Keratinocyte (primary cell): ENCODE data around the gene DSCAML1.

ENCODE experiments used
- EZH2 ChIP-seq: IDR thresholded peaks from one replicate; pipeline ENCODE4 v1.6.1; 2012; ENCODE audit warnings: inconsistent platforms, mild to moderate bottlenecking, low read length, moderate library complexity
- TF ChIP-seq, protein P1 (sequence below), 3 experiments: IDR thresholded peaks in 1 of 3; conservative IDR thresholded peaks in 1 of 3; optimal IDR thresholded peaks in 1 of 3; 2 replicates in 2 of 3; 3 replicates in 1 of 3; pipeline versions ENCODE3 to v1.5.1; 2011; ENCODE audit warnings: low read length in 3 of 3, mild to moderate bottlenecking in 3 of 3, moderate library complexity in 2 of 3, control low read depth in 1 of 3, inconsistent platforms in 1 of 3; ENCODE audit not compliant: insufficient read depth in 2 of 3; ENCODE audit errors: extremely low read depth in 1 of 3

DNA sequence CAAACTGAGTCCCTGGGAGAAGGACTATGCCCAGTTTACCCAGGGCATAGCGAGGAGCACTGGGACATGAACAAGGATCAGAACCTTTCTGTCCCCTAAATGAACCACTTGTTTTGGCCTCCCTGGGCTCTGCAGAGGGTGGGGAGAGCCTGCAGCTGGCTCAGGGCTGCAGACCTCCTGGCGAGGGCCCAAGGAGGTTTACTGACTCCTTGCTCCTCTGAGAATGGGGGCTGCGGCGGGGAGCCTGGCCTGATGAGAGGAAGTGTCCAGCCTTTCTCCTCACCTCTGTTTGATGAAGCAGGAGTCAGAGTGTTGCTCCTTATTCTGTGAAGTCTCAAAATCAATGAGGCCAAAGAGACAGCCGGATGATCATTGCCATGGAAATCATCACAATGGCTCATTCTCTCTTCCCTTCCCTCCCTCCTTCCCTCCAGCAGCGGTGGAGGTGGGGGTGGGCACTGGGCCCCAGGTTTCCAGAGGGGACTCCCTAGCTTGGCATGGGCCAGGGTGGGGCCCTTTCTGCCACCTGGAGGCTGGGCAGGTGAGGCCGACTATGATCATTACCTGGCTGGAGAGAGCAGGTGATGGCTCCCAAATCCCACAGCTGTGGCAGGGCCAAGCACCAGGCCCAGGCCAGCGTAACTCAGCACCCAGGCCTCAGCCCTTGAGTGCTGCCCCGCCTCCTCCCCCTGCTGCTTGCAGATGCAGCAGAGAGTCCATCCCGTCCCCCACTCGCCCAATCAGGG is 299.6 kb downstream of the DSCAML1 start:
- TF ChIP-seq, protein P1, sequence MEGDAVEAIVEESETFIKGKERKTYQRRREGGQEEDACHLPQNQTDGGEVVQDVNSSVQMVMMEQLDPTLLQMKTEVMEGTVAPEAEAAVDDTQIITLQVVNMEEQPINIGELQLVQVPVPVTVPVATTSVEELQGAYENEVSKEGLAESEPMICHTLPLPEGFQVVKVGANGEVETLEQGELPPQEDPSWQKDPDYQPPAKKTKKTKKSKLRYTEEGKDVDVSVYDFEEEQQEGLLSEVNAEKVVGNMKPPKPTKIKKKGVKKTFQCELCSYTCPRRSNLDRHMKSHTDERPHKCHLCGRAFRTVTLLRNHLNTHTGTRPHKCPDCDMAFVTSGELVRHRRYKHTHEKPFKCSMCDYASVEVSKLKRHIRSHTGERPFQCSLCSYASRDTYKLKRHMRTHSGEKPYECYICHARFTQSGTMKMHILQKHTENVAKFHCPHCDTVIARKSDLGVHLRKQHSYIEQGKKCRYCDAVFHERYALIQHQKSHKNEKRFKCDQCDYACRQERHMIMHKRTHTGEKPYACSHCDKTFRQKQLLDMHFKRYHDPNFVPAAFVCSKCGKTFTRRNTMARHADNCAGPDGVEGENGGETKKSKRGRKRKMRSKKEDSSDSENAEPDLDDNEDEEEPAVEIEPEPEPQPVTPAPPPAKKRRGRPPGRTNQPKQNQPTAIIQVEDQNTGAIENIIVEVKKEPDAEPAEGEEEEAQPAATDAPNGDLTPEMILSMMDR (optimal IDR thresholded peaks at IDR 0.05 in 1 of 3, IDR thresholded peaks at IDR 0.05 in 1 of 3, conservative IDR thresholded peaks at IDR 0.05 in 1 of 3; ENCODE audit: extremely low read depth in 1 of 3, insufficient read depth in 2 of 3, low read length in 3 of 3) = no peak
- TF ChIP-seq EZH2 = no peak
